ENCODE measurements around the gene RHBDF2.

Gene RHBDF2

DNA sequence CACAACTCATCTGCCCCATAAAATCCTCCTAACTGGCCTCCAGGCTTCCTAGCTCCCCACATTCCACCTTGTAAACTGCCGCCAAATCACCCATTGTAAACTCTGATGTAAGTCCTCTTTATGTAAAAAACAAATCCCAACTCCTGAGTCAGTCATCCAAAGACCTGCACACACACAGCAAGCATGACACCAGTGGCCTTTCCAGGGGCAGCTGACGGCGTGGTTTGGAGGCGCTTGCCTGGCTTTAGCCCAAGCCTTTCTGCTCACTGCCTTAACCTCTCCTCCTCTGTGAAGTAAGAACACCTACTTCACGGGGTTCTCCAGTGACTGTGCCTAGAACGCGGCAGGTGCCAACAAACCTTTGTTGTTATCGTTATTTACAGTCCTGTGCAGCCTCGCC, 62.3 kb downstream of the RHBDF2 start:
- ATAC-seq: no peak
- DNase-seq: no peak

DNA sequence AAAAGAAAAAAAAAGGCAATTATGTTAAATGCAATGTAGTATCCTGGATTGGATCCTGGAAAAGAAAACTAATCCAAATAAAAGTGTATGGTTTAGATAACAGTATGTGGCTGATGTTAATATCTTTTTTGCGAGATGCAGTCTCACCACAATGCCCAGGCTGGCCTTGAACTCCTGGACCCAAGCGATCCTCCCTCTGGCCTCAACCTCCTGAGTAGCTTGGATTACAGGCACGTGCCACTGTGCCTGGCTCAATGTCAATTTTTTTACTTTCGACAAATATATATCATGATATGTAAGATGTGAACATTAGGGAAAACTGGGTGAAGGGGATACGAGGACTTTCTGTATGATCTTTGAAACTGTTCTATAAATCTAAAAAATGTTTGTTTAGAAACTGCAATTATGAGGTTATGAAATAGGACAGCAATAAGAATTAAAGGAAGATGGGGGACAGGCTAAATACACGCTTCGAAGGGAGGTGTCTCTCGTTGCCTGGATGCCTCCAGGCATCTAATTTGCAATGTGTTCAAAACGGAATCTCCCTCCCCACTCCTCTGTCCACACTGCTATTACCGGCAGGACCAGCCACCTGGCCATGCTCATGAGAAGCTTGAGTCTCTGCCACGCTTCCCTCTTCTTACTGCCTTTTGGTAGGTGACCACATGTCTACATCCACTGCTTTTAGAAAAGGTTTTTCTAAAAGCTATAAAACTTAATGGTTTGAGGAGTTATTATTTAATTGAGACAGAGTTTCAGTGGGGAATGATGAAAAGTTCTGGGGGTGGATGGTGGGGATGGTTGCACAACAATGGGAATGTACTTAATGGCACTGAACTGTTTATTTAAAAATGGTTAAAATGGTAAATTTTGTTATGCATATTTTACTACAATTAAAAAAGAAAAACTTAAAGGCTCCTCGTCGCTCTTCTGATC, 63.5 kb downstream of the RHBDF2 start:
- no peak for ATAC-seq

DNA sequence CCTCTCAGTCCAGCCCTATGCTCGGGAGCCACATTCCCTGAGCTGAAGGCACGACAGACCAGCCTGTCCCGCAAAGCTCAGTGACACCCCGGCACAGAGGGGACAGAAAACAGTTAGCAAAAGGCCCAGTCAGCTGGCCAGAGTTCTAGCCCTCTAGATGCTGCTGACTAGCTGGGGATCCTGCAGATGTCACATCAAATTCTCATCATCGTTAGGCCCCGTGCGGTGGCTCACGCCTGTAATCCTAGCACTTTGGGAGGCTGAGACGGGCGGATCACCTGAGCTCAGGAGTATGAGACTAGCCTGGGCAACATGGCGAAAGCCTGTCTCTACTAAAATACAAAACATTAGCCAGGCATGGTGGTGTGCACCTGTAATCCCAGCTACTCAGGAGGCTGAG, 65.5 kb downstream of the RHBDF2 start:
- ATAC-seq: no peak
- no peak for DNase-seq

More for the DNA sequence above, 63.5 kb downstream of the RHBDF2 start:
- DNase-seq: no peak

DNA sequence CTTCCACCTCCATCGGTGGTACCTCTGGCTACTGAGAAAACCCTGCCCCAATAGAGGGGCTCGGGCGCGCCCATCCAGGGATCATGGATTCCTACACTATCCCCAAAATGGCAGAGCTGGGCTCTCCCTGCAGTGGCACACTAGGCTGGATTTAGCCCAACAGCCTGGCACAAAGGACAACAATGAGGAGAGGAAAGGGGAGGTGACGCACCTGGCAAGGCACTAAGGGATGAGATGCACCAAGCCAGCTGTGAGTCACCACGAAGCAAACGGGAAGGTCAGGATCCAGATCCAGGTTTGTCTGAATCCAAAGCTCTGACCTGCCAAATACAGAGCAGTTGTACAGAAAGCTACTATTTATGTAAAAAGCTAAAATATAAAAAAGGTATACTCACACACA, 66.4 kb downstream of the RHBDF2 start:
- ATAC-seq (no peak), DNase-seq (no peak)

DNA sequence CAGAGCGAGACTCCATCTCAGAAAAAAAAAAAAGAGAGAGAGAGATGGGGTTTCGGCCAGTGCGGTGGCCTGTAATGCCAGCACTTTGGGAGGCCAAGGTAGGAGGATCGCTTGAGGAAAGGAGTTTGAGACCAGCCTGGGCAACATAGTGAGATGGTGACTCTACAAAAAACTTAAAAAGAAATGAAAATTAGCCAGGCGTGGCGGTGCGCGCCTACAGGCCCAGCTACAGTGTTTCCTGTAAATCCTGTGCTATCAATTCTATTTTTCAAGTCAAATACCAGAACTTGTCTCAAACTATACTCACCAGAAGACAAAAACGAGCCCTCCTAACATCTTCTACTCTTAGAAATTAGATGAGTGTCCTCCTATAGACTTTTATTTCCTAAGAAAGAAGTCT, 67.5 kb downstream of the RHBDF2 start:
- ATAC-seq (no peak), DNase-seq (no peak)

DNA sequence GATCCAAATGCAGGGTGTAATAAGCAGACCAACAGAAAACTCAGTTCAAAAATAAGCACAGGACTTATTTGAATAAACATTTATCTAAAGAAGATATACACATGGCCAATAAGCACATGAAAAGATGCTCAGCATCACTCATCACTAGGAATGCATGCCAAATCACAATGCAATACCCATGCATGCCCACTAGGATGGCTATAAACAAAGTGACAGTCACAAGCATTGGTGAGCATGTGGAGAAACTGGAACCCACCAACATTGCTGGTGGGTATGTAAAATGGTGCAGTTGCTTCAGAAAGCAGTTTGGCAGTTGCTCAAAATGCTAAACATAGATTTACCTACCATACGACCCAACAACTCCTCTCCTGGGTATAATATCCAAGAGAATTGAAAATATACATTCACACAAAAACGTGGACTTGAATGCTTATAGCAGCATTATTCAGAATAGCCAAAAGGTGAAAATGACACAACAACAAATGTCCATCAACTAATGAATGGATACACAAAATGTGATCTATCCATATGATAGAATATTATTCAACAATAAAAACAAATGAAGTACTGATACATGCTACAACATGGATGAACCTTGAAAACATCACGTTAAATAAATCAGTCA, 68.4 kb downstream of the RHBDF2 start:
- ATAC-seq: no peak

GRCh38 chr17:76432004-76432403, 69.2 kb downstream of the RHBDF2 start:
- ATAC-seq: no peak
- DNase-seq: no peak

More for the DNA sequence above, 68.4 kb downstream of the RHBDF2 start:
- DNase-seq: no peak

- ATAC-seq (no peak), DNase-seq (no peak)
Measured at GRCh38 chr17:76431509-76431908, 69.7 kb downstream of the RHBDF2 start.

- no peak for DNase-seq
Measured at GRCh38 chr17:76428511-76428910, 72.7 kb downstream of the RHBDF2 start.

DNA sequence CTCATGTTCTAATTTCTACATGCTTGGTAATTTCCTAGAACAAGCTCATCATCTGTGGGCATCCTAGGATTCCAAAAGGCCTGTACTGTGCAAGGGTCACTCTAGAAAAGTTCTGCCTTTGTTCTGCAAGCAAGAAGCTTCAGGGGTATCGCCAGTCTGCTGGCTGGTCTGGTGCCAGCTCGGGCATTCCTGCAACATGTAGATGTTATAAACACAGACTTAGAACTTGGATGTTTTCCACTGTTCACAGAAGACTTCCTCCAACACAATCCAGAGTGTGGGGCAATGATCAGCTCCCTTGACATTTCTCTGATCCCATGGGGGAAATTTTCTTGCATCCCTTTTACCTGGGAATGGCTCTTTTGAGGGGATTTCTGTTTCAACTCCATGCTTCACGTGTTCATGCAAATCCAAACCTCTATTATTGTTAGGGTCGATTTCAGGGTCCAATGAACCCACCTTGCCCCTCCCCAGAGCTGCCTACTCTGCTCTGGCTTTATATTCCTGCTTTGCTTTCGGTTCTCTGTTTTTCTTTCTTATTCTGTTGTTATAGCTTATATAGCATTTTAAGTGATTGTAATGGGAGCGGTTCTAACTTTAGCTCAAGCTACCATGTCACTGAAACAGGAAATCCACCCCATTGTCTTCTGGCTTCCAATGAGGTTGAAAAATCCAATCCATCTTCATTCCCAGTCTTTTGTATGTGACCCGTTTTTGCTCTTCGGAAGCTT, 73.6 kb downstream of the RHBDF2 start:
- ATAC-seq (no peak), DNase-seq (no peak)

More at GRCh38 chr17:76428511-76428910, 72.7 kb downstream of the RHBDF2 start:
- no peak for ATAC-seq

DNA sequence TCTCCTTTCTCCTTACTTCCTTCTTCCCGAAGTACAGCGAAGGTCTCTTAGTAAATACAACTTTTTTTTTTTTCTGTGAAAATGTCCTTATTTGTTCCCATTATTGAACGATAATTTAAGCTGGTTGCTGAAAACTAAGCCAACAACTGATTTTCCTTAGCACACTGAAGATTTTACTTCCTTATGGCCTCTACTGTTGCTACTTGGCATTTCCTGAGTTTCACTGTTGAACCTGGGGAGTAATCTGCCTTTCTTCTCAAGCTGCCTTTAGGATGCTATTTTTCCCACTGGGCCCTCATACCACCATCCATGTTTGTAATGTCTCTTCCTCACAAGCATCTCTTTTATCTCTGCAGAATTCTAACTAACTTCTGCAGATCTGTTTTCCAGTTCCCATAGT, 74.4 kb downstream of the RHBDF2 start:
- DNase-seq: no peak
- no peak for ATAC-seq

GRCh38 chr17:76422860-76423259, 78.4 kb downstream of the RHBDF2 start:
- ATAC-seq: no peak
- DNase-seq: no peak

DNA sequence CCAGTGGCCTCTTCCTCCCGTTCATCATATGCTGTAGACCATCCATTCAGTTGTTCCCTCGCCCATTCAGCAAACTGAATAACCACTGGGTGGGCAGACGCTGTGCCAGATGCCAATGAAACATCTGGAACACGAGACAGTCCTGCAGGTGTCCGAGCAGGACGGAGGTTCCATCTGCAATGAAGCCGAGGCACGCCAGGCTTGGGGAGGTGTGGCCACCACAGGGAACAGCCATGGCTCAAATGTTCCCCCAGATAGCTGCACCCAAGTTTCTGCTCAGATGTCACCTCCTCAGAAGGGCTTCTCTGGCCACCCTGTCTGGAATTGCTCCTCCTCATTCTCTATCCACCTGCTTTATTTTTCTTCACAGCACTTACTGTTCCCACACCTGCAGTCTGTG, 78.8 kb downstream of the RHBDF2 start:
- ATAC-seq: no peak

GRCh38 chr17:76421044-76421407, 80.2 kb downstream of the RHBDF2 start:
- ATAC-seq: no peak
- no peak for DNase-seq

More for the DNA sequence above, 78.8 kb downstream of the RHBDF2 start:
- no peak for DNase-seq

Data from stimulated activated naive CD8-positive, alpha-beta T cell treated with anti-CD3 and anti-CD28 coated beads, Interleukin-15, Interleukin-2, amounts not matched to agents 100 U/mL and 50 U/mL, for 24 hours (primary cell).